K562 (cell line): ENCODE results near the gene CHST13. TPM values are rescaled to one million over a fixed set of nuclear protein-coding genes. Genes with fewer than 3 reads are reported as not detected.

Source experiments
- ATAC-seq: fragments of 200-7000 bp; cut with Tn5 transposase; 3 replicates; pipeline ENCODE4 v1.9.1; 2020; ENCODE audit warnings: moderate library complexity
- BruUV-seq: library from RNA; stranded (reverse); fragments of 400-500 nt; replicated peaks from 2 replicates; lab custom pipeline; 2021; lab: Mats Ljungman, UMichigan
- CTCF ChIA-PET: fragments of 300-600 bp; formaldehyde crosslinking; extraction: SDS; loops from one replicate; lab custom pipeline; 2021; ENCODE audit warnings: low intra/inter-chr PET ratio; lab: Yijun Ruan, JAX
- POLR2A ChIA-PET: fragments of 300-600, 350-650 bp; sonication (Branson Sonifier 250); formaldehyde crosslinking; extraction: SDS; loops from one replicate; lab custom pipeline; 2021; ENCODE audit warnings: antibody characterized with exemption, inconsistent platforms; lab: Yijun Ruan, JAX
- DNase-seq, 4 experiments: peaks; one replicate each; pipeline versions ENCODE4 v3.0.0 to v3.0.0-alpha.2; 2011 to 2018; ENCODE audit warnings: low spot score in 3 of 4, mixed read lengths in 3 of 4; ENCODE audit errors: extremely low read depth in 1 of 4
- FAIRE-seq: peaks from 2 replicates; lab custom pipeline; 2011; peaks lifted over from hg19 to GRCh38; lab: Jason Lieb, UNC
- H2AFZ ChIP-seq: 2 replicates; pipeline ENCODE4 v1.6.0; 2011; ENCODE audit warnings: low read depth, low read length, control low read depth, inconsistent platforms
- H3K27ac ChIP-seq: fragments of 200-600 bp; 3 replicates; pipeline ENCODE4 v1.8.0; 2011; ENCODE audit warnings: low read depth, mild to moderate bottlenecking, control low read depth, inconsistent platforms, low read length, moderate library complexity, mixed read lengths; ENCODE audit errors: extremely low read depth
- H3K27me3 ChIP-seq, 2 experiments: fragments of 300-600 bp in 1 of 2; 2 replicates in 1 of 2; 3 replicates in 1 of 2; pipeline versions ENCODE4 v1.6.0 to v1.8.0; 2011; ENCODE audit warnings: inconsistent platforms in 2 of 2, low read length in 2 of 2, mild to moderate bottlenecking in 1 of 2, mixed read lengths in 1 of 2, moderate library complexity in 1 of 2; ENCODE audit not compliant: control insufficient read depth in 2 of 2, insufficient read depth in 2 of 2
- H3K36me3 ChIP-seq: fragments of 300-600 bp; 3 replicates; pipeline ENCODE4 v1.8.0; 2011; ENCODE audit warnings: mild to moderate bottlenecking, low read length, inconsistent platforms; ENCODE audit not compliant: control insufficient read depth, insufficient read depth
- H3K4me1 ChIP-seq, 2 experiments: fragments of 200-600 bp in 1 of 2; replicated peaks in 1 of 2; 2 replicates in 1 of 2; 3 replicates in 1 of 2; pipeline versions ENCODE4 v1.5.1 to v1.8.0; 2011; ENCODE audit warnings: inconsistent platforms in 2 of 2, low read length in 2 of 2, mild to moderate bottlenecking in 1 of 2, mixed read lengths in 1 of 2, moderate library complexity in 1 of 2; ENCODE audit not compliant: control insufficient read depth in 2 of 2, insufficient read depth in 2 of 2
- H3K4me2 ChIP-seq: 2 replicates; pipeline ENCODE4 v1.6.1; 2011; ENCODE audit warnings: low read length, control low read depth, inconsistent platforms, mixed read lengths; ENCODE audit not compliant: insufficient read depth
- H3K4me3 ChIP-seq: fragments of 200-600 bp; sonication (generic), shearing (Covaris generic); 2 replicates; pipeline ENCODE4 v1.5.1; 2016; ENCODE audit warnings: control low read depth, inconsistent platforms
- H3K79me2 ChIP-seq: fragments of 200-600 bp; 3 replicates; pipeline ENCODE4 v1.8.0; 2011; ENCODE audit warnings: low read length, inconsistent platforms; ENCODE audit not compliant: control insufficient read depth, insufficient read depth
- H3K9ac ChIP-seq, 2 experiments: 2 replicates each; pipeline versions ENCODE4 v1.6.0 to v1.6.1; 2011; ENCODE audit warnings: low read depth in 2 of 2, low read length in 2 of 2, control low read depth in 1 of 2, inconsistent platforms in 1 of 2, mild to moderate bottlenecking in 1 of 2, mixed read lengths in 1 of 2; ENCODE audit not compliant: insufficient read depth in 1 of 2
- H3K9me1 ChIP-seq: one replicate; pipeline ENCODE4 v1.6.0; 2011; ENCODE audit warnings: inconsistent platforms, mild to moderate bottlenecking, low read length, moderate library complexity; ENCODE audit not compliant: control insufficient read depth, insufficient read depth
- H3K9me3 ChIP-seq: replicated peaks from 2 replicates; pipeline ENCODE4 v1.5.1; 2011; ENCODE audit warnings: low read depth, low read length, inconsistent platforms; ENCODE audit not compliant: control insufficient read depth, insufficient read depth
- H4K20me1 ChIP-seq: replicated peaks from 2 replicates; pipeline ENCODE4 v1.6.1; 2011; ENCODE audit warnings: low read length, inconsistent platforms, mixed read lengths; ENCODE audit not compliant: control insufficient read depth, insufficient read depth
- ETV5 ChIP-seq: sonication (generic); formaldehyde crosslinking; IDR thresholded peaks from 2 replicates; pipeline ENCODE4 v1.4.0; 2020; ENCODE audit warnings: low read depth, mild to moderate bottlenecking, missing genetic modification reagents
- MBD1 ChIP-seq: fragments of 250-450 bp; sonication (Bioruptor Pico); IDR thresholded peaks from 2 replicates; pipeline ENCODE4 v1.8.0; 2022; ENCODE audit warnings: inconsistent platforms
- MNT ChIP-seq, 2 experiments: fragments of 450-650 bp; conservative IDR thresholded peaks; 2 replicates each; pipeline ENCODE4 v1.6.1; 2017; ENCODE audit warnings: mild to moderate bottlenecking in 2 of 2, moderate library complexity in 2 of 2
- SMC3 ChIP-seq: conservative IDR thresholded peaks from 2 replicates; pipeline ENCODE4 v1.6.1; 2011; ENCODE audit warnings: low read depth, low read length, improper control_type of control experiment; ENCODE audit not compliant: insufficient read depth
- THAP12 ChIP-seq: fragments of 250-450 bp; sonication (Bioruptor Pico); IDR thresholded peaks from 2 replicates; pipeline ENCODE4 v1.9.0; 2021; ENCODE audit warnings: mild to moderate bottlenecking, inconsistent platforms
- ZC3H11A ChIP-seq: IDR thresholded peaks from 2 replicates; pipeline ENCODE4 v1.6.1; 2012; ENCODE audit warnings: low read depth, low read length, improper control_type of control experiment
- ZNF395 ChIP-seq: fragments of 200-800 bp; sonication (Bioruptor generic); IDR thresholded peaks from 2 replicates; pipeline ENCODE4 v1.6.1; 2017; ENCODE audit warnings: missing genetic modification characterization, missing compliant biosample characterization
- WGBS: fragments of 100-300 bp; shearing (Covaris generic); methylation state at CpG from one replicate; pipeline ENCODE4 v1.1.6; 2016; ENCODE audit warnings: low coverage, mixed read lengths; ENCODE audit not compliant: insufficient coverage; ENCODE audit errors: missing lambda C conversion rate; 5-methylcytosine and 5-hydroxymethylcytosine counted together
- in situ Hi-C: fragments of 300-500 bp; cut with MboI; formaldehyde crosslinking; loops from 4 replicates; pipeline ENCODE4 v1.15.0; 2018; ENCODE audit warnings: inconsistent platforms, mixed read lengths
- intact Hi-C: fragments of 100-400 bp; cut with micrococcal nuclease; formaldehyde crosslinking; loops from 2 replicates; pipeline ENCODE4 v1.14.2; 2022
- polyA plus RNA-seq, 8 experiments: library from polyadenylated mRNA; depleted of rRNA in 4 of 8; stranded (reverse) in 5 of 8; unstranded in 3 of 8; fragments of >200 nt; fragmentation: Nextera tagmentation in 2 of 8; fragmentation: Illumina TruSeq in 1 of 8; extraction: Ambion mirVana in 2 of 8; extraction: Trizol in 1 of 8; gene quantifications; 2 replicates each; pipeline versions ENCODE4 v1.2.1 to v1.2.3, GENCODE V29; 2011 to 2014; ENCODE audit warnings: inconsistent platforms in 1 of 8, missing spikeins in 1 of 8
- total RNA-seq, 7 experiments: library from RNA; depleted of rRNA in 6 of 7; stranded (reverse); fragments of >200 nt in 6 of 7; fragmentation: Illumina TruSeq in 2 of 7; extraction: Trizol in 2 of 7; gene quantifications; 2 replicates each; pipeline versions ENCODE4 v1.2.1 to v1.2.3, GENCODE V29; 2011 to 2021; ENCODE audit warnings: low replicate concordance in 1 of 7

Gene CHST13
- total and polyA plus RNA-seq, 9 of the 15 experiments (the other 6 are each of a cell fraction or from before 2014, with no cell fraction given), result not detected

GRCh38 chr3:126538966-126539365 is 15.0 kb downstream of the CHST13 start:
- H4K20me1 ChIP-seq, result no peaks in the 10 kb centered on the region
- in situ Hi-C loops (no loop called here), intact Hi-C loops (no loop called here)
- H3K27me3 ChIP-seq, result peaks cover 0 to 6% of the 10 kb centered on the region in 2 experiments; a peak in 1 of 5 replicates
- ChIA-PET CTCF (no interaction called here), POLR2A (no interaction called here)
- H3K9ac ChIP-seq, result no peak overlapping the region
- FAIRE-seq (no peak), DNase-seq (no peak), ATAC-seq (no peak)
- 33% methylated on average over 3 of the region's 5 CpGs for WGBS
- peaks cover 2% of the 10 kb centered on the region for H3K9me3 ChIP-seq
- no peak overlapping the region for H3K27ac ChIP-seq
- no peak overlapping the region for H2AFZ ChIP-seq
- H3K36me3 ChIP-seq, result no peaks in the 10 kb centered on the region
- H3K4me3 ChIP-seq, result no peak overlapping the region
- H3K9me1 ChIP-seq, result no peaks in the 10 kb centered on the region
- H3K4me2 ChIP-seq, result no peak overlapping the region
- no peaks in the 10 kb centered on the region for H3K79me2 ChIP-seq
- no TSS peak for BruUV-seq
- peaks cover 14 to 23% of the 10 kb centered on the region in 2 experiments for H3K4me1 ChIP-seq
- TF ChIP-seq ZC3H11A, result no peak
- no peak for TF ChIP-seq ZNF395
- no peak for TF ChIP-seq MBD1 (CRISPR knock-in tag)
- no peak for TF ChIP-seq MNT (conservative IDR thresholded peaks at IDR 0.05)
- TF ChIP-seq SMC3, result no peak
- no peak for TF ChIP-seq THAP12 (CRISPR knock-in tag)
- TF ChIP-seq ETV5 (CRISPR knock-in tag), result no peak
